IMR-90 (cell line): Measurements from ENCODE around the gene ADGRF4. TPM values are rescaled to one million over a fixed set of nuclear protein-coding genes. Genes with fewer than 3 reads are reported as not detected.

Experiments
- ATAC-seq: fragments of 200-7000 bp; cut with Tn5 transposase; 2 replicates; pipeline ENCODE4 v1.9.1; 2020; ENCODE audit warnings: low read depth, mild to moderate bottlenecking, moderate library complexity
- BruUV-seq: library from RNA; stranded (reverse); fragments of 400-500 nt; replicated peaks from 2 replicates; lab custom pipeline; 2021; lab: Mats Ljungman, UMichigan
- CTCF ChIA-PET: fragments of 300-600 bp; formaldehyde crosslinking; extraction: SDS; loops from one replicate; lab custom pipeline; 2021; ENCODE audit warnings: antibody characterized with exemption; lab: Yijun Ruan, JAX
- POLR2A ChIA-PET: fragments of 300-600 bp; sonication (Branson Sonifier 250); formaldehyde crosslinking; loops from one replicate; lab custom pipeline; 2022; ENCODE audit warnings: antibody characterized with exemption; ENCODE audit not compliant: unreplicated experiment; lab: Charles Lee
- DNase-seq: peaks from one replicate; pipeline ENCODE4 v3.0.0; 2013
- H2AFZ ChIP-seq: replicated peaks from 2 replicates; pipeline ENCODE3; 2013; ENCODE audit warnings: low read length, mild to moderate bottlenecking; ENCODE audit not compliant: poor library complexity
- H2AK5ac ChIP-seq: 2 replicates; pipeline ENCODE4 v1.6.1; 2013; ENCODE audit warnings: low read depth, low read length, inconsistent platforms
- H2AK9ac ChIP-seq: replicated peaks from 2 replicates; pipeline ENCODE3; 2013; ENCODE audit warnings: mild to moderate bottlenecking, low read depth, low read length, moderate library complexity; ENCODE audit not compliant: poor library complexity
- H2BK120ac ChIP-seq: 2 replicates; pipeline ENCODE4 v1.6.1; 2013; ENCODE audit warnings: low read depth, low read length, inconsistent platforms
- H2BK15ac ChIP-seq: 3 replicates; pipeline ENCODE4 v1.6.1; 2013; ENCODE audit warnings: low read depth, low read length, inconsistent platforms
- H2BK20ac ChIP-seq: 2 replicates; pipeline ENCODE4 v1.6.1; 2013; ENCODE audit warnings: low read depth, mild to moderate bottlenecking, inconsistent platforms, low read length, moderate library complexity
- H2BK5ac ChIP-seq: 2 replicates; pipeline ENCODE4 v1.6.1; 2013; ENCODE audit warnings: mild to moderate bottlenecking, low read depth, low read length, inconsistent platforms; ENCODE audit not compliant: poor library complexity, severe bottlenecking
- H3K14ac ChIP-seq: replicated peaks from 2 replicates; pipeline ENCODE4 v1.6.1; 2013; ENCODE audit warnings: low read depth, low read length, inconsistent platforms
- H3K18ac ChIP-seq: 2 replicates; pipeline ENCODE4 v1.6.1; 2013; ENCODE audit warnings: low read depth, low read length, control low read depth
- H3K23ac ChIP-seq: 2 replicates; pipeline ENCODE4 v1.6.1; 2013; ENCODE audit warnings: low read depth, low read length, inconsistent platforms
- H3K27ac ChIP-seq: 2 replicates; pipeline ENCODE4 v1.5.1; 2013; ENCODE audit warnings: mild to moderate bottlenecking, control low read depth, low read length; ENCODE audit not compliant: insufficient read depth
- H3K27me3 ChIP-seq: 2 replicates; pipeline ENCODE4 v1.6.1; 2013; ENCODE audit warnings: low read length; ENCODE audit not compliant: control insufficient read depth, insufficient read depth
- H3K36me3 ChIP-seq: 2 replicates; pipeline ENCODE4 v1.6.1; 2013; ENCODE audit warnings: low read length, mixed read lengths; ENCODE audit not compliant: control insufficient read depth, insufficient read depth
- H3K4ac ChIP-seq: 2 replicates; pipeline ENCODE4 v1.6.1; 2013; ENCODE audit warnings: low read depth, low read length, inconsistent platforms
- H3K4me1 ChIP-seq: 2 replicates; pipeline ENCODE4 v1.6.1; 2013; ENCODE audit warnings: low read length, mixed read lengths; ENCODE audit not compliant: control insufficient read depth, insufficient read depth
- H3K4me2 ChIP-seq: 2 replicates; pipeline ENCODE4 v1.6.1; 2013; ENCODE audit warnings: low read depth, mild to moderate bottlenecking, control low read depth, low read length, moderate library complexity
- H3K4me3 ChIP-seq: 2 replicates; pipeline ENCODE4 v1.5.1; 2013; ENCODE audit warnings: low read depth, mild to moderate bottlenecking, control low read depth, low read length, moderate library complexity; ENCODE audit not compliant: insufficient read depth
- H3K56ac ChIP-seq: 2 replicates; pipeline ENCODE4 v1.6.1; 2013; ENCODE audit warnings: low read length, inconsistent platforms; ENCODE audit not compliant: insufficient read depth; ENCODE audit errors: extremely low read depth
- H3K79me1 ChIP-seq, 2 experiments: 2 replicates each; pipeline ENCODE4 v1.6.1; 2013; ENCODE audit warnings: low read length in 2 of 2, inconsistent platforms in 1 of 2, low read depth in 1 of 2
- H3K9ac ChIP-seq: 2 replicates; pipeline ENCODE4 v1.6.1; 2013; ENCODE audit warnings: low read depth, low read length, control low read depth
- H3K9me1 ChIP-seq: 2 replicates; pipeline ENCODE4 v1.6.1; 2013; ENCODE audit warnings: low read length, inconsistent platforms; ENCODE audit not compliant: insufficient read depth
- H3K9me3 ChIP-seq: 2 replicates; pipeline ENCODE4 v1.6.1; 2013; ENCODE audit warnings: low read length; ENCODE audit not compliant: control insufficient read depth, insufficient read depth
- H4K20me1 ChIP-seq: 2 replicates; pipeline ENCODE4 v1.6.1; 2013; ENCODE audit warnings: low read length, inconsistent platforms; ENCODE audit not compliant: insufficient read depth
- H4K5ac ChIP-seq: 2 replicates; pipeline ENCODE4 v1.6.1; 2013; ENCODE audit warnings: mild to moderate bottlenecking, low read depth, low read length, control low read depth
- H4K8ac ChIP-seq, 2 experiments: 2 replicates each; pipeline ENCODE4 v1.6.1; 2013; ENCODE audit warnings: low read depth in 2 of 2, low read length in 2 of 2, control low read depth in 1 of 2, inconsistent platforms in 1 of 2
- H4K91ac ChIP-seq: 2 replicates; pipeline ENCODE4 v1.6.1; 2013; ENCODE audit warnings: low read depth, low read length, inconsistent platforms; ENCODE audit not compliant: insufficient read depth
- BHLHE40 ChIP-seq: fragments of 150-350 bp; IDR thresholded peaks from 2 replicates; pipeline ENCODE4 v1.6.1; 2016; ENCODE audit warnings: mild to moderate bottlenecking, low read depth, low read length
- CEBPB ChIP-seq: IDR thresholded peaks from 2 replicates; pipeline ENCODE4 v1.6.1; 2012; ENCODE audit warnings: low read depth, low read length, improper control_type of control experiment
- CTCF ChIP-seq: conservative IDR thresholded peaks from 2 replicates; pipeline ENCODE4 v1.5.1; 2012; ENCODE audit warnings: mild to moderate bottlenecking, low read depth, low read length, improper control_type of control experiment
- ELK1 ChIP-seq: fragments of 150-350 bp; IDR thresholded peaks from 2 replicates; pipeline ENCODE4 v1.6.1; 2016; ENCODE audit warnings: low read depth, mild to moderate bottlenecking, low read length, moderate library complexity, borderline replicate concordance
- FOS ChIP-seq: fragments of 150-350 bp; IDR thresholded peaks from 2 replicates; pipeline ENCODE4 v1.6.1; 2016; ENCODE audit warnings: low read depth, low read length
- MAFK ChIP-seq: IDR thresholded peaks from 2 replicates; pipeline ENCODE4 v1.6.1; 2012; ENCODE audit warnings: low read depth, low read length, improper control_type of control experiment
- MAZ ChIP-seq: IDR thresholded peaks from 2 replicates; pipeline ENCODE4 v1.6.1; 2012; ENCODE audit warnings: low read depth, mild to moderate bottlenecking, low read length, improper control_type of control experiment, moderate library complexity, borderline replicate concordance
- MXI1 ChIP-seq: IDR thresholded peaks from 2 replicates; pipeline ENCODE4 v1.6.1; 2012; ENCODE audit warnings: low read depth, mild to moderate bottlenecking, low read length, moderate library complexity, borderline replicate concordance
- NFE2L2 ChIP-seq: fragments of 150-350 bp; IDR thresholded peaks from 2 replicates; pipeline ENCODE4 v1.6.1; 2016; ENCODE audit warnings: low read depth, mild to moderate bottlenecking, low read length
- RAD21 ChIP-seq: IDR thresholded peaks from 2 replicates; pipeline ENCODE4 v1.6.1; 2012; ENCODE audit warnings: low read length, improper control_type of control experiment
- RFX5 ChIP-seq: IDR thresholded peaks from 2 replicates; pipeline ENCODE4 v1.8.0; 2012; ENCODE audit warnings: low read depth, mild to moderate bottlenecking, low read length, moderate library complexity
- SMC3 ChIP-seq: fragments of 150-350 bp; IDR thresholded peaks from 2 replicates; pipeline ENCODE4 v1.6.1; 2016; ENCODE audit warnings: low read depth, mild to moderate bottlenecking, antibody characterized with exemption, low read length, moderate library complexity
- WGBS, 2 experiments: methylation state at CpG; one replicate each; pipeline versions ENCODE4 v1.1.5 to v1.1.7; 2013; ENCODE audit warnings: missing lambda C conversion rate in 2 of 2; ENCODE audit not compliant: insufficient read length in 1 of 2; ENCODE audit errors: extremely low coverage in 2 of 2; 5-methylcytosine and 5-hydroxymethylcytosine counted together
- dilution Hi-C: fragments of 300-500 bp; cut with HindIII; formaldehyde crosslinking; loops from one replicate; pipeline ENCODE4 v1.14.3; 2018; ENCODE audit warnings: low sequenced_read_pairs; ENCODE audit not compliant: unreplicated experiment
- in situ Hi-C: fragments of 300-500 bp; cut with MboI; formaldehyde crosslinking; loops from 3 replicates; pipeline ENCODE4 v1.14.3; 2019; ENCODE audit warnings: low sequenced_read_pairs, inconsistent platforms, mixed read lengths
- intact Hi-C: fragments of 100-400 bp; cut with micrococcal nuclease; formaldehyde crosslinking; loops from 2 replicates; pipeline ENCODE4 v1.10.0; 2022
- polyA plus RNA-seq, 3 experiments: library from polyadenylated mRNA; depleted of rRNA; stranded (reverse); fragments of >200 nt; gene quantifications; 2 replicates each; pipeline ENCODE4 v1.2.3, GENCODE V29; 2012; ENCODE audit warnings: low replicate concordance in 1 of 3
- total RNA-seq: library from RNA; depleted of rRNA; stranded (reverse); fragments of >200 nt; gene quantifications from 2 replicates; pipeline ENCODE4 v1.2.3, GENCODE V29; 2012
- TF ChIP-seq, protein P1 (sequence below): fragments of 150-350 bp; IDR thresholded peaks from 2 replicates; pipeline ENCODE4 v1.6.1; 2017; ENCODE audit warnings: mild to moderate bottlenecking, antibody characterized with exemption, low read length, low read depth

Gene ADGRF4
- total and polyA plus RNA-seq, 2 of the 4 experiments (the other 2 are of a cell fraction): under 0.01 to 0.02 TPM

GRCh38 chr6:47741807-47742206 lies 43.4 kb downstream of the ADGRF4 start:
- Histone ChIP-seq H3K23ac (no peak overlapping the region), H4K8ac (no peak overlapping the region), H2BK20ac (no peak overlapping the region), H3K4me3 (no peak overlapping the region), H2AFZ (no peak overlapping the region), H4K91ac (no peak overlapping the region), H3K9me3 (no peaks in the 10 kb centered on the region), H3K4me2 (no peak overlapping the region), H3K27ac (no peak overlapping the region), H3K9ac (no peak overlapping the region), H3K27me3 (no peaks in the 10 kb centered on the region), H2AK5ac (no peak overlapping the region), H3K14ac (no peak overlapping the region), H2BK120ac (no peak overlapping the region), H2BK15ac (no peak overlapping the region), H3K36me3 (no peaks in the 10 kb centered on the region), H2AK9ac (no peak overlapping the region), H3K79me1 (no peaks in the 10 kb centered on the region), H2BK5ac (no peak overlapping the region), H3K56ac (no peak overlapping the region), H3K9me1 (no peaks in the 10 kb centered on the region), H4K5ac (no peak overlapping the region), H3K4me1 (no peaks in the 10 kb centered on the region), H3K18ac (no peak overlapping the region), H4K20me1 (no peaks in the 10 kb centered on the region), H3K4ac (no peak overlapping the region)
- BruUV-seq: no TSS peak
- ChIA-PET POLR2A (no interaction called here), CTCF (no interaction called here)
- no peak for ATAC-seq
- DNase-seq: no peak
- in situ Hi-C loops: no loop called here
- intact Hi-C loops: no loop called here
- no CpG with 5 or more reads among the region's 2 CpGs for WGBS, 2 experiments
- dilution Hi-C loops: no loop called here
- no peak for TF ChIP-seq ELK1
- TF ChIP-seq CEBPB: no peak
- TF ChIP-seq MXI1: no peak
- TF ChIP-seq, protein P1, sequence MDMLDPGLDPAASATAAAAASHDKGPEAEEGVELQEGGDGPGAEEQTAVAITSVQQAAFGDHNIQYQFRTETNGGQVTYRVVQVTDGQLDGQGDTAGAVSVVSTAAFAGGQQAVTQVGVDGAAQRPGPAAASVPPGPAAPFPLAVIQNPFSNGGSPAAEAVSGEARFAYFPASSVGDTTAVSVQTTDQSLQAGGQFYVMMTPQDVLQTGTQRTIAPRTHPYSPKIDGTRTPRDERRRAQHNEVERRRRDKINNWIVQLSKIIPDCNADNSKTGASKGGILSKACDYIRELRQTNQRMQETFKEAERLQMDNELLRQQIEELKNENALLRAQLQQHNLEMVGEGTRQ: no peak
- no peak for TF ChIP-seq CTCF
- no peak for TF ChIP-seq RFX5
- no peak for TF ChIP-seq NFE2L2
- no peak for TF ChIP-seq MAZ
- TF ChIP-seq BHLHE40: no peak
- TF ChIP-seq SMC3: no peak
- TF ChIP-seq MAFK: no peak
- TF ChIP-seq RAD21: no peak
- no peak for TF ChIP-seq FOS
